HG03095 (cell line): Measurements from ENCODE around the gene NUCB1.
"Not testable (repeated sequence)": the region's sequence is repeated elsewhere in the genome, so short reads cannot be mapped to it uniquely, and the experiment has no call there.

Source experiments
- ATAC-seq: cut with Tn5 transposase; IDR thresholded peaks from one replicate; pipeline ENCODE4 v1.9.1; 2021; ENCODE audit warnings: moderate library complexity; ENCODE audit not compliant: unreplicated experiment

NUCB1 gene

DNA sequence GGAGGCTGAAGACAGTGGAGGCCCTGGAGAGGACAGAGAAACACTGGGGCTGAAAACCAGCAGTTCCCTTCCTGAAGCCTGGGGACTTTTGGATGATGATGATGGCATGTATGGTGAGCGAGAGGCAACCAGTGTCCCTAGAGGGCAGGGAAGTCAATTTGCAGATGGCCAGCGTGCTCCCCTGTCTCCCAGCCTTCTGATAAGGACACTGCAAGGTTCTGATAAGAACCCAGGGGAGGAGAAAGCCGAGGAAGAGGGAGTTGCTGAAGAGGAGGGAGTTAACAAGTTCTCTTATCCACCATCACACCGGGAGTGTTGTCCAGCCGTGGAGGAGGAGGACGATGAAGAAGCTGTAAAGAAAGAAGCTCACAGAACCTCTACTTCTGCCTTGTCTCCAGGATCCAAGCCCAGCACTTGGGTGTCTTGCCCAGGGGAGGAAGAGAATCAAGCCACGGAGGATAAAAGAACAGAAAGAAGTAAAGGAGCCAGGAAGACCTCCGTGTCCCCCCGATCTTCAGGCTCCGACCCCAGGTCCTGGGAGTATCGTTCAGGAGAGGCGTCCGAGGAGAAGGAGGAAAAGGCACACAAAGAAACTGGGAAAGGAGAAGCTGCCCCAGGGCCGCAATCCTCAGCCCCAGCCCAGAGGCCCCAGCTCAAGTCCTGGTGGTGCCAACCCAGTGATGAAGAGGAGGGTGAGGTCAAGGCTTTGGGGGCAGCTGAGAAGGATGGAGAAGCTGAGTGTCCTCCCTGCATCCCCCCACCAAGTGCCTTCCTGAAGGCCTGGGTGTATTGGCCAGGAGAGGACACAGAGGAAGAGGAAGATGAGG, 26.4 kb upstream of the NUCB1 start:
- ATAC-seq, result no peak

DNA sequence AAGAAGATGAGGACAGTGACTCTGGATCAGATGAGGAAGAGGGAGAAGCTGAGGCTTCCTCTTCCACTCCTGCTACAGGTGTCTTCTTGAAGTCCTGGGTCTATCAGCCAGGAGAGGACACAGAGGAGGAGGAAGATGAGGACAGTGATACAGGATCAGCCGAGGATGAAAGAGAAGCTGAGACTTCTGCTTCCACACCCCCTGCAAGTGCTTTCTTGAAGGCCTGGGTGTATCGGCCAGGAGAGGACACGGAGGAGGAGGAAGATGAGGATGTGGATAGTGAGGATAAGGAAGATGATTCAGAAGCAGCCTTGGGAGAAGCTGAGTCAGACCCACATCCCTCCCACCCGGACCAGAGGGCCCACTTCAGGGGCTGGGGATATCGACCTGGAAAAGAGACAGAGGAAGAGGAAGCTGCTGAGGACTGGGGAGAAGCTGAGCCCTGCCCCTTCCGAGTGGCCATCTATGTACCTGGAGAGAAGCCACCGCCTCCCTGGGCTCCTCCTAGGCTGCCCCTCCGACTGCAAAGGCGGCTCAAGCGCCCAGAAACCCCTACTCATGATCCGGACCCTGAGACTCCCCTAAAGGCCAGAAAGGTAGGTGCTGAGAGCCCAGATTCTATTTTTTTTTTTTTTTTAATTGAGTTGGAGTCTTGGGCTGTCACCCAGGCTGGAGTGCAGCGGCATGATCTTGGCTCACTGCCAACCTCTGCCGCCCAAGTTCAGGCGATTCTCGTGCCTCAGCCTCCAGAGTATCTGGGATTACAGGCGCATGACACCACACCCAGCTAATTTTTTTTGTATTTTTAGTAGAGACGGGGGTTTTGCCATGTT, 25.6 kb upstream of the NUCB1 start:
- no peak for ATAC-seq

DNA sequence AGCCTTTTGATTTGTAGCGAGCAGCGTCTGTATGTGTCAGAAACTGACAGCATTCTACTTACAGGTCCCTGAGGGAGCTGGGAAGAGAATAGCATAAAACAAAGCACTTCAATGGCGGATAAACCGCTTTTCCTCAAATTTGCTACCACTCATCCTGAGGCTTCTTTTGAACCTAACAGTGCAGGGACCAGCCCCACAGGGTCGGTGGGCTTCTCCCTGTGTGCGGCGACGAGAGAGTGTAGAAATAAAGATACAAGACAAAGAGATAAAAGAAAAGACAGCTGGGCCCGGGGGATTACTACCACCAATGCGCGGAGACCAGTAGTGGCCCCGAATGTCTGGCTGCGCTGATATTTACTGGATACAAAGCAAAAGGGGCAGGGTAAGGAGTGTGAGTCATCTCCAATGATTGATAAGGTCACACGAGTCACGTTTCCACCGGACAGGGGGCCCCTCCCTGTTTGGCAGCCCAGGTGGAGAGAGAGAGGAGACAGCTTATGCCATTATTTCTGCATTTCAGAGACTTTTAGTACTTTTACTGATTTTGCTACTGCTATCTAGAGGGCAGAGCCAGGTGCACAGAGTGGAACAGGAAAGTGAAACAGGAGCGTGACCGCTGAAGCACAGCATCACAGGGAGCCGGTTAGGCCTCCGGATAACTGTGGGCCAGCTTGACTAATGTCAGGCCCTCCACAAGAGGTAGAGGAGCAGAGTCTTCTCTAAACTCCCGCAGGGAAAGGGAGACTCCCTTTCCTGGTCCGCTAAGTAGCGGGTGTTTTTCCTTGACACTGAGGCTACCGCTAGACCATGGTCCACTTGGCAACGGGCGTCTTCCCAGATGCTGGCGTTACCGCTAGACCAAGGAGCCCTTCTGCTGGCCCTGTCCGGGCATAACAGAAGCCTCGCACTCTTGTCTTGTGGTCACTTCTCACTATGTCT, 23.8 kb upstream of the NUCB1 start:
- not testable (repeated sequence) for ATAC-seq

DNA sequence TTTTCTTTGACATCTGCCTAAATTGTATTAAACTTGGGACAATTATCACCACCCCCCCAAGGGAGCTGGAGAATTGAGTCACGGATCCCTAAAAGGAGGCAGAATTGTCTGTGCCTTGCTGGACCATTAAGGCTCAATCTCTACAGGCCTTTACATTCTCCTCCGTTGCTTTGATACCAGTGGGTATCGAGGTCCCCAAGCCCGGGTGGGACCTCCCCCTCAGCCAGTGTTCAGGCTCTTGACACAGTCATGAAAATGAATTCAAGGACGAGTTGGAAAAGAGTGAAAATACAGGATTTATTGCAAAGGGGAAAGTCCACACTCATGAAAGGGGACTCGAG, 22.3 kb upstream of the NUCB1 start:
- ATAC-seq, result no peak

DNA sequence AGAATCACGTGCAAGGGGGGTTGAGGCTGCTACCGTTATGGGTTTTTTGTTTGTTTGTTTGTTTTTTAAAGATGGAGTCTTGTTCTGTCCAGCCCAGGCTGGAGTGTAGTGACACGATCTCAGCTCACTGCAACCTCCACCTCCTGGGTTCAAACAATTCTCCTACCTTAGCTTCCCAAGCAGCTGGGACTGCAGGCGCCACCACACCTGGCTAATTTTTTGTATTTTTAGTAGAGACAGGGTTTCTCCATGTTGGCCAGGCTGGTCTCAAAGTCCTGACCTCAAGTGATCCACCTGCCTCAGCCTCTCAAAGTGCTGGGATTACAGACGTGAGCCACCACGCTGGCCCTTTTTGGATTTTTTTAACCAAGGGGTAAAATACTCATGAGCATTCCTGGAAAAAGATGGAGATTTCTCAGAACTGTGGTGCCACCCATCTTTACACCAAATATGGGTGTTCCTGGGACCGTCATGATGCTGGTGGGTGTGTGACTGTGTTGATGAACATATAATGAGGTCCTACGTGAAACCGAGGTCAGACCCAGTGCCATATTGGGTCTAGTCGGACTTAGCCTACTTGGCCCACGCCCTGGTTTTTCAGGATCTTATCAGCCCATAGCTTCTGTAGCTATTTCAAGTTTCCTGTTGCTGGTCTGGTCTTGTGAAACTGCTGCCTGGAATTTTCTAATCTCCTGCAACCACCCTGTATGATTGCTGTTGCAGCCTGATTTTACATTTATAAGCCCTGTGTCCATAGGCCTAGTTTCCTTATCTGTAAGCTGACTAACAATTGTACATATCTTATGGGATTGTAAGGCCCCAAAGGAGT, 21.7 kb upstream of the NUCB1 start:
- no peak for ATAC-seq

DNA sequence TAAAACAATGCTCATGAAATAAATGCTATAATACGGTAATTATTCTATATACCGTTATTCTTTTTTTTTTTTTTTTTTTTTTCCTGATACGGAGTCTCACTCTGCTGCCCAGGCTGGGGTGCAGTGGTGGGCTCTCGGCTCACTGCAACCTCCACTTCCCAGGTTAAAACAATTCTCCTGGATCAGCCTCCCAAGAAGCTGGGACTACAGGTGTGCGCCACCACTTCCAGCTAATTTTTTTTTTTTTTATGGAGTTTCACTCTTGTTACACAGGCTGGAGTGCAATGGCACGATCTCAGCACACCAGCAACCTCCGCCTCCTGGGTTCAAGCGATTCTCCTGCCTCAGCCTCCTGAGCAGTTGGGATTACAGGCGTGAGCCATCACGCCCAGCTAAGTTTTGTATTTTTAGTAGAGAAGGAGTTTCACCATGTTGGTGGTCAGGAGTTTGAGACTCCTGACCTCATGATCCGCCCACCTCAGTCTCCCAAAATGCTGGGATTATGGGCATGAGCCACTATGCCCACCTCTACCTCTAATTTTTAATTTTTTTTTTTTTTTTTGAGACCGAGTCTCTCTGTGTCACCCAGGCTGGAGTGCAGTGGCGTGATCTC, 21.0 kb upstream of the NUCB1 start:
- no peak for ATAC-seq

DNA sequence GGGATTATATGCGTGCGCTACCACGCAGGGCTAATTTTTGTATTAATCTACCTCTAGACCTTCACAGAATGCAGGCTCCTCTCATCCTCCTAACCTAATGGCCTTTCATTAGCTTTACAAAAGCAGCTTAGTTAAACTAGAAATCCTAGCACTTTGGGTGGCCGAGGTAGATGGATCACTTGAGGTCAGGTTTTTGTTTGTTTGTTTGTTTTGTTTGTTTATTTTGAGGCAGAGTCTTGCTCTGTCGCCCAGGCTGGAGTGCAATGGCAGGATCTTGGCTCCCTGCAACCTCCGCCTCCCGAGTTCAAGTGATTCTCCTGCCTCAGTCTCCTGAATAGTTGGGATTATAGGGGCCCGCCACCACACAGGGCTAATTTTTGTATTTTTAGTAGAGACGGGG, 20.4 kb upstream of the NUCB1 start:
- not testable (repeated sequence) for ATAC-seq

DNA sequence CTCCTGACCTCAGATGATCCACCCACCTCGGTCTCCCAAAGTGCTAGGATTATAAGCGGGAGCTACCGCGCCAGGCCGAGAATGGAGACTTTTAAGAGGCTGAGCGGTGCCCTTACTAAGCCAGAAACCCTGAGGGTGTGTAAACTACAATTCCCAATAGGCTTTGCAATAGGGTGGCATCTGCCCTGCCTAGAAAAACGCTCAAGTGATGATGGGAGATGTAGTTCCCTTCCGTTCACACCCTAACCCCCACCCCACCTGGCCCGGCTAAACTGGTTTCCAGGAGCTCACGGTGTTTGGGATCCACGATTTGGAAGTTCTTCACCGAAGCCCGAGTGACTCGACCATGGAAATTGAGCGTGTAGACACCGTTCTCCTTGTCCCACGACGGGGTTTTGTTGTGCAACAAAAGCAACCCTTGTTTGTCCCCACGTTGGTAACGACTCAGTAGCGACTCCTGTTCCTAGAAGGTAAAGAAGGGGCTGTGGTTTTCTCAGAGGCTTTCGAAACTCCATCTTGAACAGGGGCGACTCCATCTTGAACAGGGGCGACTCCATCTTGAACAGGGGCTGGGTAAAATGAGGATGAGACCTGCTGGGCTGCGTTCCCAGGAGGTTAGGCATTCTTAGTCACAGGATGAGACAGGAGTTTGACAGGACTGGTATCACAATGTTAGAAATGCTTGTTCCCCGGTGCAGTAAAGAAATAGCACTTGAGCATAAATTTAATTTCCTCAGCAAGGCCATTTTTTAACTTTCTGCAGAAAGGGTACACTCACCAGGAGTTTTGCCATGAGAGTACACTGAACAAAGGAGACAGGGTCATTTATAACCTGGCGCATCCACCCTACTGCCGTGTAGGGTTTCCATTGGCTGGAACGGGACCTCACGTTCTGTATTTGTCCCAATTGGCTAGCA, 18.1 kb upstream of the NUCB1 start:
- ATAC-seq, result no peak

DNA sequence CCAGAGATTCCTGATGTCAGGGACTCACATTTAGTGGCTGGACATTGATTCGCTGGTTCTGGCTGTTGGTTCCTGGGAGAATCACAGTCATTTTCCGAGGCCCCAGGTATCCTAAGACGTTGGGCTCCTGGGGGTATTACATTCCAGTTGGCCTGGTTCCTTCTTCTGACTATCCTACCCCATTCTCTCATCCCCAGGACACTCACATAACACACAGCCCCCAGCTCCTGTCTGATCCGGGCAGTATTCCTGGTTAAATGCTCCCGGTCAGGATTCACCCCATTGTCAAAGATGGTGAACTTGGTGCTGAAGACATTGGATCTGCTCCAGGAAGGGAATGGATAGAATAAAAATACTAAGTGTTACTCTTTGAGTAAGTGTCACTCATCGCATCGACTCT, 16.4 kb upstream of the NUCB1 start:
- no peak for ATAC-seq

DNA sequence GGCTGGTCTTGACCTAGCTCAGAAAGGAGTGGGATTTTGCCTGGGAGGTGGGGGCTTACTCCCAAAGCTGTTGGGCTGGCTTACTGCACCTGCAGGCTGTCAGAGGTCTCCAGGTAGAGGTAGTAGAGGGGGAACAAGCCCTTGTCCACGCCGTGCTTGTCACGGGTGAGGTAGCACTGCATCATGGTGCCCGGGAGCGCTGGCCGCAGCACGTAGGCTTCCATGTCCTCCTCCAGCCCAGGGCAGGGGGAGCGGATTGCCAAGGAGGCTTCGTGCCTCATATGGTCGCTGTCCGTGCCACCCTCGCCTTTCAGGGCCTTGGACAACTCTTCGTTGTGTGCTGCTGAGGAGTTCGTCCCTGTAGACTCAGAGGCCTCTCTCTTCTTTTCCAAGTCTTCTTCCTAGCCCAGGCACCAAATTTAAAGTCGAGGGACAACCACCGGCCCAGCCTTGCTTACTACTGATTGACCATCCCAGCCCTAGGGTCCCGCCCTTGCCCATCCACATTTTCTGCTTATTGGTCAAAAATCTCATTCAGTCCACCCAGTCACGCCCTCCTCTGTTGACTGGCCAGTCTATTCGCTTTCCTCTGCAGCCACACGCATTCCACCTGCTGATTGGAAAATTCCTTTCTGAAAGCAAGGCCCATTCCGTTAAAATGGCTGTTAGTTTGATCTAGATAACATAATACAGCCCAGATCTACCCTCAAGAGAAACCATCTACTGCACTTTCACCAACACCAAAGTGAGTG, 12.1 kb upstream of the NUCB1 start:
- ATAC-seq, result no peak

DNA sequence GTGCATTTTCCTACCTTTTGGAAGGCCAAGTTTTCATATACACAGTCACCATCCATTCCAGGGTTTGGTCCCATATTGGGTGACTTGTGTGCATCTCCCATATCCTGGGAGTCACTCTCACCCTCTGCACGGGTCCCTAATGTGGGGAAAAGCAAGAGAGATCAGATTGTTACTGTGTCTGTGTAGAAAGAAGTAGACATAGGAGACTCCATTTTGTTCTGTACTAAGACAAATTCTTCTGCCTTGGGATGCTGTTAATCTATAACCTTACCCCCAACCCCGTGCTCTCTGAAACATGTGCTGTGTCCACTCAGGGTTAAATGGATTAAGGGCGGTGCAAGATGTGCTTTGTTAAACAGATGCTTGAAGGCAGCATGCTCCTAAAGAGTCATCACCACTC, 10.6 kb upstream of the NUCB1 start:
- not testable (repeated sequence) for ATAC-seq

DNA sequence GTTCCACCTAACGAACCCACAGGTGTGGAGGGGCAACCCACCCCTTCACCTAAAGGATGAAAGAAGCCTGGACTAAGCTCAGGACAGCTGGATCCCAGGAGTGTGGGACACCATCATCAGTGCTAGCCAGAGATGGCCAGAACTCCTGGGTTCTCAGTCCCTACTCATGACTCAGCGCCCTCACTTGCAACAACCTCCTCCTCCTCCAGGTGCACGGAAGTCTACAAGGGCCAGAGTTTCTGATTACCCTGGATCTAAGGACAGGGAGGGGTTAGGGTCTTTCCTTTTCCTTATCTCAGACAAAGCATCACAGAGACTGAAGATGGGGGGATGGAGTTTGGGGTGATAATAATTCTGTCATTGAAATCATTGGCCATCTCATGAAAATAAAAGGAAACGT, 9.6 kb upstream of the NUCB1 start:
- no peak for ATAC-seq

DNA sequence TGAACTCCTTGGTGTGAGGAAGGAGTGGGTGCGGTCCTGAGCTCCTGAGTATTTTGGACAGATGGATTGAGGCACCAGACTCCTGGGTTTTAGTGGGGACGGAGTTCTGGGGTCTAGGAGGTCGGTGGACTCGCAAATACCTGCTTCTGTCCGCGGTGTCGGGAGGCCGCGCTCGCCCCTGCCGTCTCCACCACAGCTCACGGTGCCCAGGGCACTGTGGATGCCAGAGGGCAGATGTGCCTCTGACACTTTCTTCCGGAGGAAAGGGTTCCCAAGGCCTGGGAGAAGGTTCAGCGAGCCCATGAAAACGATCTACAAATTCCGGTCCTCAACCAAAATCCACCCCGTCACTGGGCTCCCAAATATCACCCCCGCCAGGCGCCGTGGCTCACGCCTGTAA, 4.9 kb upstream of the NUCB1 start:
- no peak for ATAC-seq

DNA sequence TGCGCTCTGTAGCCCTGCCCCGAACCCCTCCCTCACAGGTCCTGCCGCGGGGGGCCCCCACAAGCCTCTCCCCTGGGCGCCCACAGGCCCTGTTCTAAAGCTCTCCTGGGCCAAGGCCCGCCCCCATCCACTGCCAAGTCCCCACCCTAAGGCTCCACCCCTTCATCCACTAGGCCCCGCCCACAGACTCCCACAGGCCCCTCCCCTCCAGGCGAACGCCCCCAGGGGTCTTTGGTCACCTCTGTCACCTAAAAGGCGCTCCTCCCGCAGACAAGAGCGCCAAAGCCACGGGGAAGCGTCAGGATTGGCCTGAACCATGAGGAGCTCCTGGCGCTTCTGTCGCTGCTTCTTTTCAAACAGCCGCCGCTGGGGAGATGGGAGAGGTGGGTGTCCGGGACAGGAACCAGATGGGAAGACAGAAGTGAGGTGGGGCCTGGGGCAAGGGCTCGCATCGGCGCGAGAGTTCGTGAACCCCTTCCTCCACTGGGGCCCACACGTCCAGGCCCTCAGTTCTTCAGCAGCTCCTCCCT, 3.9 kb upstream of the NUCB1 start:
- ATAC-seq, result no peak

DNA sequence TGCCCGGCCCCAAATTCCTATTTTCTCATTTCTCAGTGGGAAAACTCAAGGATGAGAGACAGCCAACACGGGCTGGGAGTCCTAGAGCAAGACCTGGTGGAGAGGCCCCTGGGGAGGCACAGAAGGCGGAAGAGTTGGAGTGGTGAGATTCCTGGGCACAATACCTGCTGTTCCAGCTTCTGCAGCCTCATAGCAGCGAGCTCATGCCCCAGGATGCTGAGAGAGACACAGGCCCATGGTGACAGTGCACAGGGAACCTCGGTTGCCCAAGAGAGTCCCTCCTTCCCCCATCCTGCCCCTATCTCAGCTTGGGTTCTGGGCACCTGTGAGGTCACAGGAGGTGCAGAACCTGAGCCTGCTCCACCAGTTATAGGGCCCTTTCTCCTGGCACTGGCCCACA, 2.9 kb upstream of the NUCB1 start:
- no peak for ATAC-seq

DNA sequence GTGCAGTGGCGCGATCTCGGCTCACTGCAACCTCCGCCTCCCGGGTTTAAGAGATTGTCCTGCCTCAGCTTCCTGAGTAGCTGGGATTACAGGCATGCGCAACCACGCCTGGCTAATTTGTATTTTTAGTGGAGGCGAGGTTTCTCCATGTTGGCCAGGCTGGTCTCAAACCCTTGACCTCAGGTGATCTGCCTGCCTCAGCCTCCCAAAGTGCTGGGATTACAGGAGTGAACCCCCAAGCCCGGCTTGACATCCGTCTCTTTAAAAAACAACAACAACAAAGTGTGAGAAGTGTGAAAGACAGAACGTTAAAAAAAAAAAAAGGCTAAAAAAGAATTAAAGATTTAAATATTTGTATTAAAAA, 744 bp upstream of the NUCB1 start:
- ATAC-seq, result not testable (repeated sequence)

DNA sequence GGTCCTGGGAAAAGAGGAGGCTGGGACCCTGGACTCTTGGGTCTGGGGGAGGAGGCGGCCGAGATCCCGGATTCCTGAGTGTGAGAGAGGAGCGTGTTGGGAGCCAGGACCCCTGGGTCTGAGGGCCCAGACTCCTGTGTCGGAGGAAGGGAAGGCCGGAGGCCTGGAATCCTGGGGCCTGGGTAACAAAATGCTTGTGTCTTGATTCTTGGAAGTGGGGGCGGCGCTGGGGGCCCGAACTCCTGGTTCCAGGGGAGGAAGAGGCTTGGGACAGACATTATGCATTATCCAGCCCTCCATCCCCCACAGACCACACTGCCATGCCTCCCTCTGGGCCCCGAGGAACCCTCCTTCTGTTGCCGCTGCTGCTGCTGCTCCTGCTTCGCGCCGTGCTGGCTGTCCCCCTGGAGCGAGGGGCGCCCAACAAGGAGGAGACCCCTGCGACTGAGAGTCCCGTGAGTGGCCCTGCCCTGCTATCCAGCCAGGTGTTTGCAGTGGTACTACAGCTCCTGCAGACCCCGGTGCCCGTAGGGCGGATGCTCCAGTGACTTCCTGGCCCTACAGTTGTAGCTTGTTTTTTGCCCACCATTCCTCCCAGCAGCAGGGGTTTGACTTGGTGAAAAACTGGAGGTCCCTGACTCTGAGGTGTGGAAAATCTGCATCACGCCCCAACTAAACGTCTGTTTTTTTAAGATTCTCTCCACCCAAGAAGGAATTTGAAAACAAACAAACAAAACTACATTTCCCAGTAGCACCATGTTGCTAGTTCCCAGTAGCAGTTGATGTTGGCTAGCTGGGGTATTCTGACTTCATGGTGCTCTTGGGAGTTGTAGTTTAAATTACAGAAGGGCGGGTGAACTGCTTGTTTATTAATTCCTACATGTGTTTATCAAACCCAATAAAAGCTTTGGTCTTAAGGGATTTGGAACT, 630 bp downstream of the NUCB1 start:
- no peak for ATAC-seq
